Neural cell (in vitro differentiated cells): ENCODE measurements around the gene INTS6.

ENCODE experiments used
- CTCF ChIP-seq: fragments of 450-650 bp; IDR thresholded peaks from 2 replicates; pipeline ENCODE4 v1.5.1; 2014; ENCODE audit warnings: antibody characterized with exemption, mild to moderate bottlenecking, moderate library complexity; ENCODE audit not compliant: poor library complexity, severe bottlenecking
- EP300 ChIP-seq: fragments of 450-650 bp; conservative IDR thresholded peaks from 2 replicates; pipeline ENCODE4 v1.6.1; 2014; ENCODE audit warnings: antibody characterized with exemption, mild to moderate bottlenecking, moderate library complexity; ENCODE audit not compliant: poor library complexity, severe bottlenecking
- EZH2 ChIP-seq: fragments of 200-600, 300-800 bp; shearing (Covaris generic), sonication (generic); IDR thresholded peaks from 2 replicates; pipeline ENCODE4 v1.6.1; 2014; ENCODE audit warnings: antibody characterized with exemption, low read length, borderline replicate concordance, mild to moderate bottlenecking; ENCODE audit not compliant: insufficient read depth, poor library complexity, severe bottlenecking
- MXI1 ChIP-seq: fragments of 450-650 bp; conservative IDR thresholded peaks from 2 replicates; pipeline ENCODE4 v1.6.1; 2014; ENCODE audit warnings: antibody characterized with exemption, mild to moderate bottlenecking; ENCODE audit not compliant: poor library complexity, severe bottlenecking
- POLR2AphosphoS5 ChIP-seq: IDR thresholded peaks from 2 replicates; pipeline ENCODE4 v1.6.1; 2012
- RAD21 ChIP-seq: fragments of 450-650 bp; conservative IDR thresholded peaks from 2 replicates; pipeline ENCODE4 v1.6.1; 2014; ENCODE audit warnings: antibody characterized with exemption, mild to moderate bottlenecking, moderate library complexity
- REST ChIP-seq: IDR thresholded peaks from 2 replicates; pipeline ENCODE4 v1.6.1; 2012; ENCODE audit warnings: borderline replicate concordance
- SMC3 ChIP-seq: fragments of 450-650 bp; conservative IDR thresholded peaks from 2 replicates; pipeline ENCODE4 v1.6.1; 2014; ENCODE audit warnings: antibody characterized with exemption, mild to moderate bottlenecking, moderate library complexity; ENCODE audit not compliant: poor library complexity
- TAF1 ChIP-seq: IDR thresholded peaks from 2 replicates; pipeline ENCODE4 v1.6.1; 2012; ENCODE audit warnings: low read depth

- TF ChIP-seq CTCF: no peak
- TF ChIP-seq EP300: no peak
- no peak for TF ChIP-seq EZH2
- TF ChIP-seq POLR2AphosphoS5: no peak
- no peak for TF ChIP-seq REST
- no peak for TF ChIP-seq TAF1
- no peak for TF ChIP-seq MXI1
- TF ChIP-seq RAD21: no peak
- no peak for TF ChIP-seq SMC3
Measured at GRCh38 chr13:51425410-51426042, 27.3 kb downstream of the INTS6 start.
